Progenitor cell of endocrine pancreas (in vitro differentiated cells): ENCODE data around the gene TNK2. TPM values are rescaled to one million over a fixed set of nuclear protein-coding genes. Genes with fewer than 3 reads are reported as not detected.

ENCODE experiments used
- DNase-seq: peaks from one replicate; pipeline ENCODE4 v3.0.0; 2021; ENCODE audit warnings: low spot score; ENCODE audit not compliant: unreplicated experiment
- H3K27ac Mint-ChIP-seq: 2 replicates; pipeline ENCODE4 v1.8.0; 2021; ENCODE audit warnings: mild to moderate bottlenecking, moderate library complexity, mixed read lengths
- H3K27me3 Mint-ChIP-seq: 2 replicates; pipeline ENCODE4 v1.8.0; 2021; ENCODE audit warnings: mixed read lengths
- H3K36me3 Mint-ChIP-seq: 2 replicates; pipeline ENCODE4 v1.8.0; 2022; ENCODE audit warnings: mixed read lengths; ENCODE audit not compliant: insufficient read depth
- H3K4me1 Mint-ChIP-seq: 2 replicates; pipeline ENCODE4 v1.8.0; 2021; ENCODE audit warnings: low read depth, mixed read lengths
- H3K4me3 Mint-ChIP-seq: 2 replicates; pipeline ENCODE4 v1.8.0; 2021; ENCODE audit warnings: low read depth, mild to moderate bottlenecking, moderate library complexity, mixed read lengths
- H3K9me3 Mint-ChIP-seq: 2 replicates; pipeline ENCODE4 v1.8.0; 2021; ENCODE audit warnings: low read depth, mixed read lengths
- CTCF ChIP-seq: fragments of 200-600 bp; sonication (generic); IDR thresholded peaks from one replicate; pipeline ENCODE4 v1.5.0; 2021; ENCODE audit warnings: antibody characterized with exemption, mild to moderate bottlenecking; ENCODE audit not compliant: unreplicated experiment
- total RNA-seq: library from RNA; stranded (reverse); gene quantifications from 2 replicates; pipeline ENCODE4 v1.2.1, GENCODE V29; 2021

TNK2 gene
- total RNA-seq, 1 donor from 2014 or later = 73.6 TPM

DNA sequence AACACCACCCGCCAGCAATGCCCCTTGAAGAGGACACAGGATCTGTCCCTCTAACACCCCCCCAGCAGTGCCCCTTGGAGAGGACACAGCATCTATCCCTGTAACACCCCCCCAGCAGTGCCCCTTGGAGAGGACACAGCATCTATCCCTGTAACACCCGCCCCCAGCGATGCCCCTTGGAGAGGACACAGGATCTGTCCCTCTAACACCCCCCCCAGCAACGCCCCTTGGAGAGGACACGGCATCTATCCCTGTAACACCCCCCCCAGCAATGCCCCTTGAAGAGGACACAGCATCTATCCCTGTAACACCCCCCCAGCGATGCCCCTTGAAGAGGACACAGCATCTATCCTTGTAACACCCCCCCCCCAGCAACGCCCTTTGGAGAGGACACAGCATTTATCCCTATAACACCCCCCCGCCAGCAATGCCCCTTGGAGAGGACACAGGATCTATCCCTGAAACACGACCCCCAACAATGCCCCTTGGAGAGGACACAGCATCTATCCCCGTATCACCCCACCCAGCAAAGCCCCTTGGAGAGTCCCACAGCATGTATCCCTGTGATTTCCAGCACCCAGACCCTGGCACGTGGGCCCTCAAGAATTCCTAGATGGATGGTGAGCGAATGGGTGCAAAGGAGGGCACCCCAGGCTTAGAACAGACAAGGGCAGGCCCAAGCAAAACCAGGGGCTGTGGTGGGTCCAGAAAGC is 26.9 kb downstream of the TNK2 start:
- TF ChIP-seq CTCF = no peak
- H3K9me3 Mint-ChIP-seq = no peaks in the 10 kb centered on the region
- H3K27me3 Mint-ChIP-seq = no peaks in the 10 kb centered on the region
- no peak overlapping the region for H3K4me3 Mint-ChIP-seq
- no peak for DNase-seq
- H3K36me3 Mint-ChIP-seq = peaks cover 6% of the 10 kb centered on the region
- H3K27ac Mint-ChIP-seq = no peak overlapping the region
- no peaks in the 10 kb centered on the region for H3K4me1 Mint-ChIP-seq

GRCh38 chr3:195880037-195880431 is 28.3 kb downstream of the TNK2 start:
- DNase-seq = no peak
- TF ChIP-seq CTCF = no peak
- Mint-ChIP-seq H3K4me3 (no peak overlapping the region), H3K27ac (no peak overlapping the region), H3K27me3 (no peaks in the 10 kb centered on the region), H3K9me3 (no peaks in the 10 kb centered on the region), H3K4me1 (no peaks in the 10 kb centered on the region), H3K36me3 (peaks cover 9% of the 10 kb centered on the region)

DNA sequence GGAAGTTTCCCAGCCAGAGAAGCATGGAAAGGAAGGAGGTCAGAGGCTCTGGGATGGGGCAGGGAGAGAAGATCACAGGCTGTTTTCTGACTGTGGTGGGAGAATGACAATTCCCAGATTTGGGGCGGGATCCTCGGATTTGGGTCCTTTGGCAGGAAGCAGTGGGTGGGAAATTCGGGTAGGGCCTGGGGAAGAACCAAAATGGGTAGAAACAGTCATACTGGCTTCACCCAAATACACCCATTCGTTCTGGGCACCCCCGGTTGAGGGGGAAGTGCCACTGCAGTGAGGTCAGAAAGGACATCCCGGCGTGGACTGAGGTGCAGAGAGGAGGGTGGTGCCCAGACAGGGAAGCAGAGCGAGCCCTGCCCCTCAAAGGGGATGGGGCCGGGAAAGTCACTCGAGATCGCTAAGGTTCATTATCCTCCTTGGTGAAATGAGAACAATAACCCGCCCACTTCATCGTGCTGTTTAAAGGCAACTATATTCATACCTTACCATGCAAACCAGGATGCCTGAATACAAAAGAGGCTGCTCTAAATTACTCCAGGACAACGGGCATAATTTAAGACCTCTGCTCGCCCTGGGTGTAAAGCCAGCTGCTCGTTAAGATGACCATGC is 28.8 kb downstream of the TNK2 start:
- Mint-ChIP-seq H3K36me3 (peaks cover 9% of the 10 kb centered on the region), H3K27me3 (no peaks in the 10 kb centered on the region), H3K9me3 (no peaks in the 10 kb centered on the region), H3K4me1 (no peaks in the 10 kb centered on the region), H3K27ac (no peak overlapping the region), H3K4me3 (no peak overlapping the region)
- TF ChIP-seq CTCF = no peak
- no peak for DNase-seq

DNA sequence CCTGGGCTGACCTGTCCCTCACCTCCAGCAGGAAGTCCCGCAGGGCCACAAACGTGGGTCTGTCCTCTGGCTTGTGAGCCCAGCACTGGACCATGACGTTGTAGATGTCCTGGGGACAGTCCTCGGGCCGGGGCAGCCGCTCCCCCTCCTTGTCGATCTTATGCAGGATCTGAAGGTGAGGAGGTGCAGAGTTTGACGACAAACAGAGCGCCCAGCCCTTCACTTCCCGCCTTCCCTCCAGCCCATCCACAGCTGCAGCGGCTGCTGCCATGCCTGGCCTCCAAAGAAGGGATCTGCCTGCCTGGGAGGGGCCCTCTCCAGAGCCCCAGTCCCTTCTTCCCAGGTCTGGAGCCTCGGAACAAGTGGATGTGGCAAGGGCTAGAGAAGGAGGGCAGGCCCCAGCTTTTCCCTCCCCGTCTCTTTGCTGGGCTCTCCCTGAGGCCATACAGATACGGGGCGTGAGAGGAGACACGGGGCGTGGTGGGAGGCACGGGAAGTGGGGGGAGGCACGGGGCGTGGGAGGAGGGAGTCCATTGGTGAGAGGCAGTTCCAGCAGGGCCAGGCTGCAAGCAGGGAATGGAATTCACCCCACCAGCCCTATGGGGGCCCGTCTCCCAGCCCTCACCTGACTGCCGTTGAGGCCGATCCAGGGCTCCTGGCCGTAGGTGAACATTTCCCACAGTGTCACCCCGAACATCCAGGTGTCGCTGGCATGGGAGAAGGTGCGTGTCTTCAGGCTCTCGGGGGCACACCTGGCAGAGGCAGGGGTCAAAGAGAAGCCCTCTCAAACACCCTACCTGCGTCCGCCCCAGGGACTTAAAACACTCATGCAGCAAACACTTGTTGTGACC is 29.7 kb downstream of the TNK2 start:
- Mint-ChIP-seq H3K27me3 (no peaks in the 10 kb centered on the region), H3K36me3 (peaks cover 7% of the 10 kb centered on the region), H3K4me1 (no peaks in the 10 kb centered on the region), H3K9me3 (no peaks in the 10 kb centered on the region), H3K4me3 (no peak overlapping the region), H3K27ac (no peak overlapping the region)
- TF ChIP-seq CTCF = no peak
- DNase-seq = no peak

DNA sequence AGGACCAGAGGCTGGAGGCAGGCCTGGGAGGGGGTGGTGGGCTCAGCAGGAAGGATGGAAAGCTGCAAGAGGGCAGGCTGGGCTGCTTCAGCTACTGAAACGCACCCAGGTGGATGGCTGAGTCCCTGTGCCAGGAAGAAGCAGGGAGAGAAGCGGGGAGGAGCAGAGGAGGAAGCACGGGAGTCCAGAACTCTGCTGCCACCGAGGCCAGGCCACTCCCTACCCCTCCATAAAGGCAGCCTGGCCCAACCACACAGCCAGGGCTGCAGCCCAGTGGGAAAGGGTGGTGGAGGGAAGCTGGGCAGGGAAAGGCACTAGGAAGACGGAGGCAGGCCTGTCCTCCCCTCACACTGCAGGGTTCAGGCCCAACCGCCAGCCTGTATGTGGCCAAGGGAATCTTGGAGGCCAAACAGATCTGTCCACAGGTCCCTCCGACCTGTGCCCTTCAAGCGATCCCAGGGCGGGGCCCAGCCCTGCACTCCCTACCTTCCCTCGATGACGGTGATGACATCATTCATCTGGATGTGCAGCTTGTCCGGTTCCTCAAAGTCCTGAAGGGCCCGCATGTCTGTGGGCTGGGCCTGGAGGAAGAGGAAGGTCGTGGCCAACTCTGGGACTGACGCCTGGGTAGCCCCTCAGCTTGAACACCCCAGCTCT is 30.5 kb downstream of the TNK2 start:
- H3K9me3 Mint-ChIP-seq = no peaks in the 10 kb centered on the region
- H3K4me3 Mint-ChIP-seq = no peak overlapping the region
- no peaks in the 10 kb centered on the region for H3K27me3 Mint-ChIP-seq
- H3K36me3 Mint-ChIP-seq = peaks cover 5% of the 10 kb centered on the region
- DNase-seq = no peak
- no peak for TF ChIP-seq CTCF
- no peak overlapping the region for H3K27ac Mint-ChIP-seq
- H3K4me1 Mint-ChIP-seq = no peaks in the 10 kb centered on the region
